HUDEP-2 (cell line): ENCODE data around the gene ACSL5.

Experiments
- DNase-seq, 76 experiments: peaks; one replicate each; lab custom pipeline; 2025; ENCODE audit not compliant: unreplicated experiment in 76 of 76; lab: John Stamatoyannopoulos, UW

ACSL5 gene, protein sequence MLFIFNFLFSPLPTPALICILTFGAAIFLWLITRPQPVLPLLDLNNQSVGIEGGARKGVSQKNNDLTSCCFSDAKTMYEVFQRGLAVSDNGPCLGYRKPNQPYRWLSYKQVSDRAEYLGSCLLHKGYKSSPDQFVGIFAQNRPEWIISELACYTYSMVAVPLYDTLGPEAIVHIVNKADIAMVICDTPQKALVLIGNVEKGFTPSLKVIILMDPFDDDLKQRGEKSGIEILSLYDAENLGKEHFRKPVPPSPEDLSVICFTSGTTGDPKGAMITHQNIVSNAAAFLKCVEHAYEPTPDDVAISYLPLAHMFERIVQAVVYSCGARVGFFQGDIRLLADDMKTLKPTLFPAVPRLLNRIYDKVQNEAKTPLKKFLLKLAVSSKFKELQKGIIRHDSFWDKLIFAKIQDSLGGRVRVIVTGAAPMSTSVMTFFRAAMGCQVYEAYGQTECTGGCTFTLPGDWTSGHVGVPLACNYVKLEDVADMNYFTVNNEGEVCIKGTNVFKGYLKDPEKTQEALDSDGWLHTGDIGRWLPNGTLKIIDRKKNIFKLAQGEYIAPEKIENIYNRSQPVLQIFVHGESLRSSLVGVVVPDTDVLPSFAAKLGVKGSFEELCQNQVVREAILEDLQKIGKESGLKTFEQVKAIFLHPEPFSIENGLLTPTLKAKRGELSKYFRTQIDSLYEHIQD

DNA sequence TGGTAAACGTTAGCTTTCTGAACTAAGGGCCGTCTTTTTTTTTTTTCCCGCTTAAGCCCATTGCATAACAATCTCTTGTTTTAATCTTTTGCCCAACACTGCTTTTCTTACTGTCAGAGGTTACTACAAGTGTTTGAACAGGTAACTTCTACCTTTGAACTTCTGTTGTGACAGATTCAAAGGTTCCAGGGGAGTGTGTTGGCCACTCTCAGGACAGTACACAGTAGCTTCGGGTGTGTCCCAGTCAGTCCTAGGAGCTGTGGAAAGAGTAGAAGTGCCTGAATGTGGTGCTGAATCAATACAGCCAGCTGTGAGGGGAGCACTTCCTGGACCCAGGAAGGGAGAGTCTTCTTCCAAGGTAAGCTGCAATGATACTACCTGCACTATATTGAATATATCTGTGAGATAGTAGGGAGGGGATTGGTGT lies at the start of gene ACSL5:
Gene ACSL5, plus strand, starts transcription at position 205 of the 427 bp plus-strand sequence. CDS start 20,831 bp downstream, outside the sequence.
- DNase-seq: no peak

DNA sequence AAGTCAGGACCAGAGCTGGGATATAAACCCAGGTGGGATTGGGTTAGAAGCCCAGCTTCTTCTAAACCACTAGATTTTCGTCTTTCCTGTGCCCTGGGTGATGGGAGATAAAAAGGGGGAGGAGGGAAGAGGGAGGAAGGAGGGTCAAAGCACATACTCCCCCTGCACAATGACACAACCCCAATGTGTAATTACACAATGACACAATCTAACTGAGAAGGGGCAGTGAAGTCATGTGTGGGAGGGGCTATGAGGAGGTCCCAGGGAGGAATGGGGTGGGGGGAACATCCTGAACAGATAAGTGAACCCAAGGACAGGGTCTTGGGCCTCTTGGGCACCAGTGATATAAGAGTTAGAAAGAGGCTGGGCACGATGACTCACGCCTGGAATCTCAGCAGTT lies 46.2 kb upstream of the ACSL5 start:
- no peak for DNase-seq

DNA sequence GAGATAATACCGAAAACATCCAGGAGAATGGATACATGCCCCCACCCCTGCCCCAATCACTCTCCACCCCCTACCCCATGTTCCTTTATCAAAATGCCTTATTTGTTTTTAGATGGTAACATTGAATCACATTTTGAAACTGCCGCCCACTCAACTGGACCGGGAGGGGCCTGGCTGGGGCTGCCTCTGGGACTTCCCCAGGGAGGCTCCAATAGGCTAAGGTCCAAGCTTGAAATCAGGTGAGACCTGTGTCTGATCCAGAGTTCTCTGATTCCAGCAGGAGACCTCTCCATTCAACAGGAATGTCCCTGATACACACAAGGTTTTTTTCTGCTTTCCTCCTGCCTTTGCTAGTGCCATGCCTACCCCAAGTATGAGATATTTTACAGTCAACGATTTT lies 43.8 kb upstream of the ACSL5 start:
- DNase-seq: no peak

DNA sequence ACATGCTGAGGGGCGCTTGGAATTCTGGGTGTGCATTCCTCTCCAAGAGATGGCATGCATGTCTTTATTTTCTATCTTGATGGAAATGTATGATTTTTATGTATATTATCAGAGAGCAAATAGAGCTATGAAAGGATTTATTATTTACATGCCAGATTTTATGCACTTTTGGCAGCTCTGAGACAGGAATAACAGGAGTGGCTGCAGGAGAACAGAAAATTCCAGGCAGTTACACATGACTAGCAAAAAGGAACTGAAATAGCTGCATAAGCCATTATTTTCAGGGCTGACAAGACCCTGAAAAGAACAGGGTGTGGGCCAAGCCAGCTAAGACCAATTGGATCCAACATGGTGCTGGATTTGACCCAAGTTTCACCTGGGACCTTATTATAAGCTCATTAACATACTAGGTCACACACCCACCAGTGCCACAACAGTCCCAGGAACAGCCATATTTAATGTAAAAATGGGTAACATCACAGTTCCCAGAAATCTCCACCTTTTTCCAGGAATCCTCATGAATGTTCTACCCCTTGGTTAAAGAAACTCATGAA lies 43.2 kb upstream of the ACSL5 start:
- no peak for DNase-seq

DNA sequence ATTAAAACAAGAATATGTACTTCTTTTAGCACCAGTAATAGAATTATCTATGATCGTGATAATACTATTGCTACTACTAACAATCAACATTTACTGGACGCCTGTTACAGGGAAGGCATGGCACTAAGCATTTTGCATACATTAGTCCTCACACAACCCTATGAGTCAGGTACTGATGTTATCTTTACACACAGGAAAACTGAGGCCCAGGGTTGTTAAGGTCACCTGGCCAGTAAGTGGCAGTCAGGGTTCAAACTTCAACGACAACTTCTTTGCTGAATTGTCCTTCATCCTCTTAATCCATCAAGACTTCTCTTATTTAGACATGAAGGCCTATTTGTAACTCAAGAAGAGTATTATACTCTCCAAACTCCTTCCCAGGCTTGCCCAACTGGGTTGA lies 41.9 kb upstream of the ACSL5 start:
- DNase-seq: no peak

DNA sequence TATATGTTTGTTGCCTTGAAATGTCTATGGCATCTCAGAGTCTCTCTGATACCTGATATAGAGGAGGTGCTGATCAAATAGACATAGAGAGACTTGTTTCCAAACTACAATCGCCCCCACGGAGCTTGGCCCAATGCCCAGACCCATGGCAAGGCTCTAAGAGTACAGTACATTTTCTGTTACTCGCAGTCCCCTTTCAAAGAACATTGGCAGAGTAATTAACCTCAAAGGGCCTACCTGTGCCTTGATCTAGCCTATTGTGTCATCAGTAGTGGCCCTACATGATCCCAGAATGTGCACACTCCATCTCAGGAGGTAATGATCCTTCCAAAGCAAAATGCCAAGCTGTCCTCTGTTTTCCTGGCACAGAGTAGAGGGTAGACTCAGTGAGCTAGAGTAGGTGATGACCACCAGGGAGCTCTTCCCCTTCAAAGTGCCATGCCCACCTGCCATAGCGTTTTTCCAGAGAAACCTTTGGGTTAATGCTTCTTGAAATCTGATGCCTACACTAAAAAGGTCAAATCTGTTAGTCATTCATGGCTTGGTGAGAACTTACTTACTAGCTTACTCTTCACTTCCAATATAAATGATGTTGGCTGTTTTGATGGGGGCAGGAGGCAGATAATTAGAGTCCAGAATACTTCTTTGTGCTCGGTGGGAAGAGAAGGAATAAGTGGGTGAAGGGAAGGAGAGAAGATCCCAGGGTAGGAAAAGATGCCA lies 41.2 kb upstream of the ACSL5 start:
- DNase-seq: no peak

DNA sequence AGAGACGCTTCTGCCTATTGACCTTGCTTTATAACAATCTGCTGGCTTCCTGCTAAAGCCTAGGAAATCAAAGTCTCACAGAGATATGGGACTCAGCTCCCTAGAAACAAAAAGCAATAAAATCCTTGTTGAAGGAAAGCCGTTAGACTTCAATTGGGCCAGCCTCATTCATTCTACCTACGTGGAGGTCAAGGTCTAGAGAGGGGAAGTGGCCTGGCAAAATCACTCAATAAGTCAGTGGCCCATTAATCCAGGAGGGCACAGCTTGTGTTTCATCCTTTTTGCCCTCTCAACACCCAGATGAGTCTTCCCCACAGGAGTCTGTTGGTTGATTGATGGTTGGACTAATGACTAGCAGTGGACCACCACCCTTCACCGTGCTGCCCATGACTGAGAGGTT lies 40.5 kb upstream of the ACSL5 start:
- no peak for DNase-seq

DNA sequence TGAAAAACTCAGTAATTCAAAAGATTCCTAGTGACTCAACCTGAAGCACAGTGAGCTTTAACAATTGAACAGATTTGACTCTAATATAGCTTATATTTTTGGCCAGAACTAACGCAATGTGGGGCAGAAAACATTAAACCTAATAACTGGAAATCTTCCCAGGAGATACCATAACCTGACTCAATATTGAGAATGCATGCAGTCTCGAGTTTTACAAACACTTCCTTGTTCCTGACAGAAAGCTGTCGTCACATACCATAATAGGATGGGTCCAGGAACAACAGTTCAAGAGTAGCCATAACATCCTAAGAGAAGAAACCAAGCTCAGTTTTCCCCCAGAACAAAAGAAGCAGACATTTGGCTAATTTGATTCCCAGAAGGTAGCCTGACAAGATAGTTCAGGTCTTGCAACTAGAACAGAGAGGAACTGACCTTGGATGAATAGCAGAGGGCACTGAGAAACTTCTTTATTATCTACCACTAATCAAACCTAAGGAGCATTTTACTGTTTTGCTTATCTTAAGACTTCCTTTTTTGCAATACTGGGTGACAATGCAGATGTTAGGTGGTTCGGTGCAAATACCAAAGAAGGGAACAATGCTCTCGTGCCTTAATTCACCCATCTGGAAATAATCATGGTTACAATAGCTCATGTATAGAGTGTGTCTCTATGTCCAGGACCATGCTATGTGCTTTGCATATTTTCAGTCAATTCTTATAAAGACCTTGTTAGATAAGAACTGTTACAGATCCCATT lies 38.6 kb upstream of the ACSL5 start:
- peak in 1 of 76 experiments; percentile 2 for DNase-seq

DNA sequence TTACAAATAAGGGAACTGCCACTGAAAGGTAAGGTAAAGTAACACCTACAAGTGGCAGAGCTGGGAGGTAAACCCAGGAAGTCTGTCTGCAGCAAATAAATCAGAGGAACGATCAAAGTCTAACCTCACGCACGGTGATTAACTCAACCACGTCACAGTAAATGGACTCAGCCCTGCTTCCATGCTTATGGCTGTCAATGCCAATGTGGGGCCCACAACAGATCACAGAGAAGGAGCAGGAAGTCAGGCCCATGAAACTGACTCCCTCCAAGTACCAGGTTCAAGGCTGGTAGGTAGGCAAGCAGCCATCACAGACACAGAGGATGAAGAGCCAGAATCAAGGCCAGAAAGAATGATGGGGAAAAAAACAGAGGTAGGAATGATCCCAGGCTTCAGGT lies 38.0 kb upstream of the ACSL5 start:
- DNase-seq: no peak

DNA sequence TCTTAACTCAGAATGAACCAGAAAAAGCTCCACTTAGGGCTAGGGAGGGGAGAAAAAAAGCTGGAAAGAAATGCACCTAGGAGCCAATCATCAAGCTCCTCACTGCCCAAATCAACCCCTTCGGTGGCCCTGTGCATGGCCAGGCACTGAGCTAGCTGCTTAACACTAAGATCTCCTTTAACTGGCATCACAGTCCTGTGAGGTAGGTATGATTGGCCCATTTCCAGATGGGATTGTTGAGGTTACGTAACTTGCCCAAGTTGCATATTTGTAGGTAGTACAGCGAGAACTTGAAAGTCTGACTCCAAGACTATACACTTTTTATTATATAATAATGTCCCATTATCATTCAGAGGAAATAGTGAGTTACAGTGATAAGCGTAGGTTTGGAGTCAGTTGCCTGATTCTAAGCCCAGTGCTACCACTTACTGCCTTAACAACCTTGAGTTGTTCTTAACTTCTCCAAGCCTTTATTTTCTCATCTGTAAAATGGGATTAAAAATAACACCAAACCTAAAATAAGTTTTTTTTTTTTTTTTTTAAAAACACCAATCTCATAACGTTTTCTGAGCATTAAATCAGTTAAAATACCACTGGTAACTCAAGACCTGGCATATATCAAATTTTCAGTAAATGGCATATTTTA lies 37.2 kb upstream of the ACSL5 start:
- no peak for DNase-seq

DNA sequence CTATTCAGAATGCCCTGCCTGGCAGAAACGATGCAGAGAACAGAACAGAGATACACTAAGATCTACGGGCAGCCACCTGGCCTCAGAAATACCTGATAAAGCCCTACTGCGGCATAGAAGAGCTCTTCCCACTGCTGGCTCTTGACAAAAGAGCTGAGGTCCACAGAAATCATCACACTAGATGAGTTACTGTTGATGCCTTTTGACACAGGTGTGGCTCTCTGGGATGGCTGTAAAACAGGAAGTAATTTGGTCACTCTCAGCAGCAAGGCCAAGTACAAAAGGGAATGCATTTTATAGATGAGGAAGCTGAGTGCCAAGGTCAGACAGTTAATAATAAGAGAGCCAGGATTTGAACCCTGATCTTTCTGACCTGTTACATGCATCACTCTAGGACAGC lies 35.0 kb upstream of the ACSL5 start:
- DNase-seq: no peak

DNA sequence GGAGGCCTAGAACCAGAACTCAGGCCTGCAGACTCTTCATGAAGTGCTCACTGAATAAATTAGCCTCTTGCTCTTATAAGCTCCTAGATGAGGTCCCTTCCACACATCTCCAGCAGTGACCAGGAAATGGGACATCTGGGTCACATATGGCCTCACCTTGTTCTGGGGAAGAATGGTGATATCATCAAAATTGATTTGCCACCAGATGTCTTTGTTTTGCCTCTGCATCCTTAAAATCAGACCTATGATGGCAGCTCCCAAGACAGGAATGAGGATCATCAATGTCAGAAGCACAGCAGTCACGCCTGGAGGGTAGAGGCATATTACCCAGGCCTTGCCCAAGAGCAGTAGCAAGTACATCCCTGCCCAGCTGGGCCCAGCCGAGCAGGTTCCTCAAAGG lies 33.3 kb upstream of the ACSL5 start:
- no peak for DNase-seq

DNA sequence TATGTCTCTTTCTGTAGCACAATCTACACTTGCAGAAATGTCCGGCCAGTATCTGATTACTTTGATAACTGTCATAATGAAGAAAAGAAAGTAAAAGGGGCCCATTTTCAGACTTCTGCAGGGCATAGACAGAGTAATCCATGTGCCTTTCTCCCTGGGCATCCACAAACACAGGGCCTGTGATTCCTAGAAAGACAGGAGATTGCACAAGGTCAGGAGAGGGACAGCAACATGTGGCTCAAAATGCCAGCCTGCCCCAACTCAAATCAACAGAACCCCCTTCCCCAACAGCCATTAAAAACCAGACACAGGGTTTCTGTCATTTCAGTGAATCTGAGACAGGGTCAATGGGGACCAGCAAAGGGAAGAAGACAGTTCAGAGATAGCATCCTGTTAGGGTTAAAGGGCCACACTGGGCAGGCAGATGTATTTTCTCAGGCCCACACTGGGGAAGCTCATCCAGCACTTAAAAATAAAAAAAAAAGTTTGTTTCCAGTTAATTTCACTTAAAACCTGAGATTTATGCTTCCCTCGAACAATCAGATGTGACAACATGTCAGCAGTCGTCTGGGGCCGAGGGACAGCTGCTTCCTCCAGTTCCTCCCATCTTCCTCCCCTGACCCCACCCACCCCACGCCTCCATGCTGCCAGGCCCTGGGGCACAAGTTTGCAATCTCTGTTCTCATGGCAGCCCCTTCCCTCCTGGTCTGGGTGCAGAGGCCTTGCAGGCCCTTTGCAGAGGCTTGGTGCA lies 30.7 kb upstream of the ACSL5 start:
- DNase-seq: no peak

DNA sequence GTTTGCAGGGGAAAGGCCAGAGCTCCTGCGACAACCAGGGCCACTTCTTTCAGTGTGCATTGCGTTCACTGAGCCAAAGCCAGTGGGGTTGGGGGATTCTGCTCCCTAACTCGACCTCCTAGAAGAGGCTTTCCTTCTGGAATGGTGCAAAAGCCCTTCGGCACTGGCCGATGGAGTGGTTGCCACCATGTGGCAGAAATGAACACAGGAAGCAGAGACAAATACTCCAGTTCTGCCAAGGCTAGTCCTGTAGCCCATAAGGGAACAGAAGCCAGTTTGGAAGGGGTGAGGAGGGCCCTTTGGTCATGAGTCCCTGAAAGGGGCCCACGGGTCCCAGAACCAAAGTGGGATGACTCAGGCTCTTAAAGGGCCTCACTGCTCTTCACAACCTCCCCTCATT lies 29.7 kb upstream of the ACSL5 start:
- DNase-seq: no peak

DNA sequence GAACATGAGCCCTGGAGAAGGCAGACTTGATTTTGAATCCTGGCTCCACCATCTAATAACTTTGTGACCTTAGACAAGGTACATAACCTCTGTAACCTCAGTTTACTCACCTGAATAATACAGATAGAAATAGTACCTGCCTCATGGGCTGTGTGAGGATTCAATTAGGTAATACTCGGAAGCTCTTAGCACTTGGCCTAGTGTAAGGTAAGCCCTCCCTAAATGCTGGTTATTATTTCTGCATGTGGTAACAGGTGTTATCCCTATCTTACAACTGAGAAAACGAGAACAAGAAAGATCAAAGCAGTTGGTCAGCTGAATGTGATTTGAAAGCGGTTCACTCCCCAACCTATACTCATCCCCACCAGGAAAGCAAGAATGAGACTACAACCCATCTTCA lies 28.7 kb upstream of the ACSL5 start:
- DNase-seq: no peak

DNA sequence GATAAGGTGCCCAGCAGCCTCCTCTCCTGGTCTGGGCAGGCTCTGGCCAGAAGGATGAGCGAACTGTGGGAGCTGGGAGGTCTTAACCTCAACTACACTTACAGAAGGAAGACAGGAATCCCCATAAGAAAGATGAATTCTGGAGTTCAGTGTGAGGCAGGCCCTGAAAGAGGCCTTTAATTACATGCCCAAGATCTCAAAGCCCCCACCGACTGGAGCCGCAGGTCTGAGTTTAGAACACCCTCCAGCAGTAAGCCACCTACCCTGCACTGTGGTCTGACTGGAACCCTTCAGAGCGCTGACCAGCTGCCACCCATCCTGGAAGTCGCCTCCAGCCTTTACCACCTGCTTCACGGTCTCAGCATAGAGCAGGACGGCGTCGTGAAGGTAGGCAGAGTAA lies 28.2 kb upstream of the ACSL5 start:
- no peak for DNase-seq

DNA sequence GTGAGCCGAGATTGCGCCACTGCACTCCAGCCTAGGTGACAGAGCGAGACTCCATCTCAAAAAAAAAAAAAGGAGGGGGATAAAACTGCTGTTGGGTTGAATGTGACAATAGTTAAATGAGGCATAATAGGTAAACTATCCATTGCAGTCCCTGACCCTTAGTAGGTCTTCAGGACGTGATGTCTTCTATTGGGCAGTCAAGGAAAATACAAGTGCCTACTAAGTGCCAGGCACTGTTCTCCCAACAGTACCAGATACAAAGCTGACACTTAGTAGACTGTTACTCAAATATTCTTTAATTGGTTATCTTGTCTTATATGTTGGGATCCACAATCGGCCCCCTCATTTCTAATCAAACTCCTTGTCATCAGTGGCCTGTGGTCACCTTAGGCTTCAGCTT lies 27.1 kb upstream of the ACSL5 start:
- DNase-seq: no peak

DNA sequence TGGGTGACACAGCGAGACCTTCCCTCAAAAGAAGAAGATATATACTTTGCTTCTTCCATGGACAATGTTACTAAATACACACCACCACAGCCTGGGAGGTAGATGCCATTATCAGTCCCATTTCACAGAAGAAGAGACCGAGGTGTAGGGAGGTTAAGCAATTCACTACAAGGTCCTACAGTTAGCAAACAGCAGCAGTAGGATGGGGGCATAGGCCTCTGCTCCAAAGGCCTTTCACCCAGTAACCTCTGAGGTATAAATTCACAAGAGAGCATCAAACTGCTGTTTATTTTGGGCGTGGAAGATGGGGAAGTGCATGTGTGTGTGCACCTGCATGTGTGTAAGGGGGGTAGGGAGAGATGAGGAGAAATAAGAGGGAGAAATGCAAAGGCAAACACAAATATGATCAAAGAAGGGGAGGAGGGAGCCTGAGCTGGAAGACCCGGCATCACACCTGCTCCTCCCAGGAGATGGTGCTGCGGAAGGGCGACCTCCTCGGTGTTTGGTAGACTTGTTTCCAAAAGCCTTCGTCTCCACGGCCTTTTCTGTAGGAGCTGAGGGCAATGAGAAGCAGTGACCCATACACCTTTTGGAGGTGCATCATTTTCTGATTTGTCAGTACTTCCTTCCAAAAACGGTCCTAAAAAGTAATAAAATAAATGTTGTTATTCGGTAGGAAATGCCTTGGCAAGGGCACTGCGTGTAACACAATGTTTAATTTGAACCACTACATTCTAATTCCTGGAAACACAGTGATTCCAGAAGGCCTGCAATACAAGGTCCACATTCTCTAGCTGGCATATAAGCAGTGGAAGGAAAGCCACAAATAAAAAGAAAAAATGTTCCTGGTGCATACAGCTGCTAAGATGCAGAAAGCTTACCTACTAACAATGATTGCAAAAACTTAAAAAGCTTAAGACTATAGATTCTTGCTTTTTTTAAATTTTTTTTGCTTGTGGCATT lies 25.9 kb upstream of the ACSL5 start:
- no peak for DNase-seq
